WERI-Rb-1 (cell line): Measurements from ENCODE around the gene AGO1.

ENCODE experiments used
- DNase-seq: peaks from one replicate; pipeline ENCODE4 v3.0.0-alpha.2; 2020
- H3K27ac ChIP-seq: fragments of 250-450 bp; sonication (Bioruptor Pico); 2 replicates; pipeline ENCODE4 v1.5.1; 2020; ENCODE audit warnings: mild to moderate bottlenecking, moderate library complexity
- H3K27me3 ChIP-seq: fragments of 250-450 bp; sonication (Bioruptor Pico); 2 replicates; pipeline ENCODE4 v1.5.1; 2021; ENCODE audit warnings: mild to moderate bottlenecking, low read depth, moderate library complexity; ENCODE audit not compliant: insufficient read depth, severe bottlenecking
- H3K36me3 ChIP-seq: fragments of 250-450 bp; sonication (Bioruptor Pico); 2 replicates; pipeline ENCODE4 v1.5.1; 2020; ENCODE audit warnings: mild to moderate bottlenecking, moderate library complexity
- H3K4me3 ChIP-seq: 2 replicates; pipeline ENCODE4 v1.5.1; 2011; ENCODE audit warnings: low read depth, mild to moderate bottlenecking, control low read depth, low read length
- H3K9me3 ChIP-seq: fragments of 250-450 bp; sonication (Bioruptor Pico); 2 replicates; pipeline ENCODE4 v1.5.1; 2021; ENCODE audit warnings: mild to moderate bottlenecking, moderate library complexity; ENCODE audit not compliant: severe bottlenecking
- CTCF ChIP-seq: IDR thresholded peaks from 2 replicates; pipeline ENCODE4 v1.5.1; 2011; ENCODE audit warnings: low read depth, mild to moderate bottlenecking, control low read depth, inconsistent platforms, low read length

The AGO1 gene

DNA sequence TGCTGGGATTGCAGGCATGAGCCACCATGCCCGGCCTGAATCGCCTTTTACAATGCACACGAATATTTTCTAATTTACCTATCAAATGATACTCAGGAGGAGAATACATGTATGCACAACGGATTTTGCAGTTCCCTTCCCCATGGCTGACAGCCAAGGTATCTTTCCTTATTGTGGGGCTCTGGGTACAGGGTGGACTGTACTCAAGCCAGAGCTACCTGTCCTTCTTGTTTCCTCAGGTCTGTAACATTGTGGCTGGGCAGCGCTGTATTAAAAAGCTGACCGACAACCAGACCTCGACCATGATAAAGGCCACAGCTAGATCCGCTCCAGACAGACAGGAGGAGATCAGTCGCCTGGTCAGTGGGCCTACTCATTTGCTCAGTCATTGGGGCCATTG is 18.2 kb downstream of the AGO1 start:
- no peaks in the 10 kb centered on the region for H3K9me3 ChIP-seq
- DNase-seq = no peak
- no peak for TF ChIP-seq CTCF
- H3K36me3 ChIP-seq = peaks cover 86% of the 10 kb centered on the region
- no peak overlapping the region for H3K4me3 ChIP-seq
- no peaks in the 10 kb centered on the region for H3K27me3 ChIP-seq
- no peak overlapping the region for H3K27ac ChIP-seq

GRCh38 chr1:35902671-35903070 is 19.7 kb downstream of the AGO1 start:
- no peak for TF ChIP-seq CTCF
- no peaks in the 10 kb centered on the region for H3K27me3 ChIP-seq
- peaks cover 86% of the 10 kb centered on the region for H3K36me3 ChIP-seq
- DNase-seq = no peak
- H3K4me3 ChIP-seq = no peak overlapping the region
- H3K27ac ChIP-seq = no peak overlapping the region
- H3K9me3 ChIP-seq = no peaks in the 10 kb centered on the region

- Histone ChIP-seq H3K4me3 (no peak overlapping the region), H3K36me3 (peaks cover 96% of the 10 kb centered on the region)
- no peak for DNase-seq
These were observed 31.7 kb downstream of the AGO1 start for GRCh38 chr1:35914717-35915116.

GRCh38 chr1:35915693-35916092 is 32.7 kb downstream of the AGO1 start:
- no peak for TF ChIP-seq CTCF
- Histone ChIP-seq H3K27ac (no peak overlapping the region), H3K36me3 (peaks cover 94% of the 10 kb centered on the region), H3K27me3 (no peaks in the 10 kb centered on the region), H3K4me3 (no peak overlapping the region), H3K9me3 (no peaks in the 10 kb centered on the region)
- no peak for DNase-seq

More at GRCh38 chr1:35914717-35915116, 31.7 kb downstream of the AGO1 start:
- Histone ChIP-seq H3K9me3 (no peaks in the 10 kb centered on the region), H3K27me3 (no peaks in the 10 kb centered on the region), H3K27ac (no peak overlapping the region)
- no peak for TF ChIP-seq CTCF

DNA sequence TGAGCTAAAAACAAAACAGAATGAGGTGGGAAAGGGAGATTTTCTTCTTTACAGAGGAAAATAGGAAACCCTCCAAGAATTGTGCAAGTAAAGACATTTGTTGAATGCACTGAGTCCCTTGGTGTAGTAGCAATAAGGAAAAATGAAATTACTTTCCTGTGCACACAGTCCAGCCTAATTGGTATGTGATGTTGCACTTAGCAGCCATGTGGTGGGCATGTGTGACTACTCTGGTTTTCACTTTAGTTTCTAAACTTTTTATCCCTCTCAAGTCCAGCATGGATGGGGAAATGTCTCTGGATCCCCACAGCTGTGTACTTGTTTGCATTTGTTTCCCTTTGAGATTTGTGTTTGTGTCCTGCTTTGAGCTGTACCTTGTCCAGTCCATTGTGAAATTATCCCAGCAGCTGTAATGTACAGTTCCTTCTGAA is 40.8 kb downstream of the AGO1 start:
- H3K4me3 ChIP-seq = no peak overlapping the region
- no peak overlapping the region for H3K27ac ChIP-seq
- no peaks in the 10 kb centered on the region for H3K27me3 ChIP-seq
- TF ChIP-seq CTCF = no peak
- DNase-seq = no peak
- no peaks in the 10 kb centered on the region for H3K9me3 ChIP-seq
- H3K36me3 ChIP-seq = peaks cover 47% of the 10 kb centered on the region

- H3K27ac ChIP-seq = no peak overlapping the region
- TF ChIP-seq CTCF = no peak
- peaks cover 37% of the 10 kb centered on the region for H3K36me3 ChIP-seq
- no peaks in the 10 kb centered on the region for H3K9me3 ChIP-seq
- no peak for DNase-seq
- H3K4me3 ChIP-seq = no peak overlapping the region
- H3K27me3 ChIP-seq = no peaks in the 10 kb centered on the region
These were observed 41.8 kb downstream of the AGO1 start for GRCh38 chr1:35924838-35925237.
